HG03378 (cell line): Measurements from ENCODE around the gene SRMS.
"Not testable (repeated sequence)": the region's sequence is repeated elsewhere in the genome, so short reads cannot be mapped to it uniquely, and the experiment has no call there.

Experiments used
- ATAC-seq: cut with Tn5 transposase; IDR thresholded peaks from one replicate; pipeline ENCODE4 v1.9.1; 2021; ENCODE audit warnings: mild to moderate bottlenecking, moderate library complexity; ENCODE audit not compliant: unreplicated experiment

SRMS gene

GRCh38 chr20:63579017-63579694 lies 31.6 kb upstream of the SRMS start:
- ATAC-seq = no peak

GRCh38 chr20:63578224-63579016 lies 30.9 kb upstream of the SRMS start:
- no peak for ATAC-seq

GRCh38 chr20:63577317-63577894 lies 29.9 kb upstream of the SRMS start:
- no peak for ATAC-seq

GRCh38 chr20:63576311-63576710 lies 28.8 kb upstream of the SRMS start:
- no peak for ATAC-seq

- ATAC-seq = no peak
Observed at GRCh38 chr20:63574829-63575743, 27.5 kb upstream of the SRMS start.

- no peak for ATAC-seq
Observed at GRCh38 chr20:63574156-63574828, 26.7 kb upstream of the SRMS start, which contains the start of gene HELZ2. Gene HELZ2, minus strand, starts transcription at chr20:63574239. Its CDS starts 1,854 bp downstream, at chr20:63572385.

- ATAC-seq = no peak
Observed at GRCh38 chr20:63573647-63574131, 26.1 kb upstream of the SRMS start.

- no peak for ATAC-seq
Observed at GRCh38 chr20:63572788-63573646, 25.5 kb upstream of the SRMS start.

- ATAC-seq = no peak
Observed at GRCh38 chr20:63572071-63572787, 24.7 kb upstream of the SRMS start.

GRCh38 chr20:63571087-63571478 lies 23.5 kb upstream of the SRMS start:
- not testable (repeated sequence) for ATAC-seq

- ATAC-seq = no peak
Observed at GRCh38 chr20:63570281-63571086, 22.9 kb upstream of the SRMS start.

GRCh38 chr20:63568986-63569949 lies 21.7 kb upstream of the SRMS start:
- ATAC-seq = no peak

- ATAC-seq = peak; percentile 15
Observed at GRCh38 chr20:63568170-63568981, 20.8 kb upstream of the SRMS start.

- peak; percentile 55 for ATAC-seq
Observed at GRCh38 chr20:63567386-63568169, 20.0 kb upstream of the SRMS start.

- ATAC-seq = no peak
Observed at GRCh38 chr20:63567136-63567385, 19.5 kb upstream of the SRMS start.
